Esophagus (tissue), 2 donors: ENCODE data around the gene TBC1D30. TPM values are rescaled to one million over a fixed set of nuclear protein-coding genes. Genes with fewer than 3 reads are reported as not detected.
"Not testable (repeated sequence)": the region's sequence is repeated elsewhere in the genome, so short reads cannot be mapped to it uniquely, and the experiment has no call there.

ENCODE experiments used
- H3K27ac ChIP-seq, 2 donors: one replicate each; pipeline ENCODE4 v1.5.1; 2013; ENCODE audit warnings: low read depth in 2 of 2, mild to moderate bottlenecking in 2 of 2, inconsistent platforms in 1 of 2, low read length in 1 of 2, moderate library complexity in 1 of 2
- H3K27me3 ChIP-seq, 2 donors: one replicate each; pipeline ENCODE4 v1.6.1; 2013; ENCODE audit warnings: low read length in 2 of 2, control low read depth in 1 of 2, mild to moderate bottlenecking in 1 of 2; ENCODE audit not compliant: insufficient read depth in 2 of 2, control insufficient read depth in 1 of 2
- H3K36me3 ChIP-seq, 2 donors: one replicate each; pipeline ENCODE4 v1.6.1; 2013; ENCODE audit warnings: low read length in 1 of 2; ENCODE audit not compliant: control insufficient read depth in 2 of 2, insufficient read depth in 2 of 2
- H3K4me1 ChIP-seq, 2 donors: one replicate each; pipeline ENCODE4 v1.6.1; 2013; ENCODE audit warnings: low read length in 1 of 2; ENCODE audit not compliant: control insufficient read depth in 2 of 2, insufficient read depth in 2 of 2
- H3K4me3 ChIP-seq, 2 donors: one replicate each; pipeline ENCODE4 v1.5.1; 2013; ENCODE audit warnings: low read length in 2 of 2, mild to moderate bottlenecking in 2 of 2, low read depth in 1 of 2, moderate library complexity in 1 of 2
- H3K9me3 ChIP-seq, 2 donors: one replicate each; pipeline ENCODE4 v1.6.1; 2013; ENCODE audit warnings: mild to moderate bottlenecking in 2 of 2, low read depth in 1 of 2, low read length in 1 of 2, moderate library complexity in 1 of 2; ENCODE audit not compliant: control insufficient read depth in 2 of 2, insufficient read depth in 1 of 2
- WGBS, 2 donors: extraction: QIAGEN DNeasy Blood & Tissue Kit; methylation state at CpG; one replicate each; pipeline ENCODE4 v1.1.7; 2013; 5-methylcytosine and 5-hydroxymethylcytosine counted together
- polyA plus RNA-seq, 2 donors: library from polyadenylated mRNA; stranded (reverse); fragments of 200-250 nt; gene quantifications; one replicate each; pipeline ENCODE4 v1.2.3, GENCODE V29; 2013
- donor health status: healthy with polysubstance abuse.
- donor health status: Bipolar disorder and iron deficiency.

Gene TBC1D30
- under 1 TPM; 0.18 to 0.66 TPM for polyA plus RNA-seq

GRCh38 chr12:64824500-64825142 lies at the start of gene TBC1D30:
Gene TBC1D30 (plus strand): TSS chr12:64824647. CDS start chr12:64824880, 233 bp downstream.
- WGBS, 2 donors = 1 to 9% methylated on average over 68 to 69 of the region's 69 CpGs
- no peaks in the 10 kb centered on the region for H3K9me3 ChIP-seq

GRCh38 chr12:64775147-64775736 lies 49.2 kb upstream of the TBC1D30 start:
- H3K27ac ChIP-seq = not testable (repeated sequence)

More at GRCh38 chr12:64824500-64825142, at the start of gene TBC1D30:
- Histone ChIP-seq H3K27me3 (peaks cover 0 to 21% of the 10 kb centered on the region in 2 donors), H3K4me3 (peak within 1 kb of the TSS; percentile 21 to 37), H3K36me3 (no peaks in the 10 kb centered on the region), H3K27ac (no peak within 1 kb of the TSS), H3K4me1 (peaks cover 3 to 15% of the 10 kb centered on the region in 2 donors)

GRCh38 chr12:64779354-64779974 lies 45.0 kb upstream of the TBC1D30 start:
- Histone ChIP-seq H3K9me3 (no peaks in the 10 kb centered on the region), H3K27me3 (peaks cover 0 to 2% of the 10 kb centered on the region in 2 donors)

More at GRCh38 chr12:64775147-64775736, 49.2 kb upstream of the TBC1D30 start:
- H3K9me3 ChIP-seq, H3K4me1 ChIP-seq, H3K36me3 ChIP-seq, H3K4me3 ChIP-seq, H3K27me3 ChIP-seq: not testable (repeated sequence)

GRCh38 chr12:64780132-64780530 lies 44.3 kb upstream of the TBC1D30 start:
- Histone ChIP-seq H3K27ac (no peak overlapping the region), H3K36me3 (no peaks in the 10 kb centered on the region), H3K27me3 (peaks cover 0 to 2% of the 10 kb centered on the region in 2 donors), H3K4me1 (peaks cover 0 to 3% of the 10 kb centered on the region in 2 donors), H3K4me3 (peak overlapping the region; percentile 66 to 72), H3K9me3 (no peaks in the 10 kb centered on the region)
- whole genome bisulfite sequencing, 2 donors = 10 to 12% methylated on average over 15 of the region's 15 CpGs

More at GRCh38 chr12:64779354-64779974, 45.0 kb upstream of the TBC1D30 start:
- no peak overlapping the region for H3K4me3 ChIP-seq
- peaks cover 0 to 3% of the 10 kb centered on the region in 2 donors for H3K4me1 ChIP-seq
- H3K27ac ChIP-seq = no peak overlapping the region
- H3K36me3 ChIP-seq = no peaks in the 10 kb centered on the region
- 60 to 81% methylated on average over 10 of the region's 10 CpGs for WGBS, 2 donors

- H3K36me3 ChIP-seq = no peaks in the 10 kb centered on the region
- H3K4me1 ChIP-seq = peaks cover 0 to 3% of the 10 kb centered on the region in 2 donors
- H3K27me3 ChIP-seq = peaks cover 0 to 2% of the 10 kb centered on the region in 2 donors
- peak overlapping the region; percentile 66 to 72 for H3K4me3 ChIP-seq
- no peaks in the 10 kb centered on the region for H3K9me3 ChIP-seq
- 1% methylated on average over 79 to 103 of the region's 103 CpGs for WGBS, 2 donors
- H3K27ac ChIP-seq = peak overlapping the region in 1 of 2 donors; percentile 30
Measured at GRCh38 chr12:64780531-64781279, 43.7 kb upstream of the TBC1D30 start.

- Histone ChIP-seq H3K4me1 (peaks cover 0 to 3% of the 10 kb centered on the region in 2 donors), H3K27me3 (peaks cover 0 to 2% of the 10 kb centered on the region in 2 donors), H3K9me3 (no peaks in the 10 kb centered on the region), H3K4me3 (peak overlapping the region; percentile 66 to 72), H3K27ac (no peak overlapping the region), H3K36me3 (no peaks in the 10 kb centered on the region)
- 6 to 7% methylated on average over 39 of the region's 39 CpGs for WGBS, 2 donors
Measured at GRCh38 chr12:64781280-64782190, 42.9 kb upstream of the TBC1D30 start.

GRCh38 chr12:64782191-64782876 lies 42.1 kb upstream of the TBC1D30 start:
- peaks cover 0 to 3% of the 10 kb centered on the region in 2 donors for H3K4me1 ChIP-seq
- peak overlapping the region in 1 of 2 donors; percentile 72 for H3K4me3 ChIP-seq
- no peaks in the 10 kb centered on the region for H3K9me3 ChIP-seq
- no peaks in the 10 kb centered on the region for H3K36me3 ChIP-seq
- peaks cover 0 to 2% of the 10 kb centered on the region in 2 donors for H3K27me3 ChIP-seq
- 49 to 56% methylated on average over 6 of the region's 6 CpGs for WGBS, 2 donors
- H3K27ac ChIP-seq = no peak overlapping the region

- H3K36me3 ChIP-seq = no peaks in the 10 kb centered on the region
- peaks cover 0 to 2% of the 10 kb centered on the region in 2 donors for H3K27me3 ChIP-seq
- H3K4me3 ChIP-seq = no peak overlapping the region
- WGBS, 2 donors = 91 to 95% methylated on average over 6 of the region's 6 CpGs
- no peak overlapping the region for H3K27ac ChIP-seq
- no peaks in the 10 kb centered on the region for H3K9me3 ChIP-seq
- H3K4me1 ChIP-seq = peaks cover 0 to 3% of the 10 kb centered on the region in 2 donors
Measured at GRCh38 chr12:64785838-64786237, 38.6 kb upstream of the TBC1D30 start.
